BLaER1 treated with 17β-estradiol and CSF1 and Interleukin-3, amounts not matched to agents 10 nM and 100 nM (cell line): ENCODE measurements around the gene CNR2.

ENCODE experiments used
- H3K27ac ChIP-seq, 11 experiments: shearing (Covaris generic); formaldehyde crosslinking; 2 replicates each; pipeline ENCODE4 v1.8.1; 2022
- H3K27me3 ChIP-seq, 11 experiments: shearing (Covaris generic); formaldehyde crosslinking; 2 replicates each; pipeline ENCODE4 v1.8.1; 2022
- H3K36me3 ChIP-seq, 11 experiments: shearing (Covaris generic); formaldehyde crosslinking; 2 replicates each; pipeline ENCODE4 v1.8.1; 2022
- H3K4me1 ChIP-seq, 10 experiments: shearing (Covaris generic); formaldehyde crosslinking; 2 replicates each; pipeline ENCODE4 v1.8.1; 2022
- H3K4me2 ChIP-seq, 11 experiments: shearing (Covaris generic); formaldehyde crosslinking; 2 replicates each; pipeline ENCODE4 v1.8.1; 2022
- H3K4me3 ChIP-seq, 10 experiments: shearing (Covaris generic); formaldehyde crosslinking; 2 replicates each; pipeline ENCODE4 v1.8.1; 2022
- H3K9ac ChIP-seq, 11 experiments: shearing (Covaris generic); formaldehyde crosslinking; 2 replicates each; pipeline ENCODE4 v1.8.1; 2022
- H3K9me3 ChIP-seq, 11 experiments: shearing (Covaris generic); formaldehyde crosslinking; replicated peaks in 1 of 11; 2 replicates each; pipeline ENCODE4 v1.8.1; 2022
- H4K20me1 ChIP-seq, 11 experiments: shearing (Covaris generic); formaldehyde crosslinking; 2 replicates each; pipeline ENCODE4 v1.8.1; 2022
- Cebpa-rat ChIP-seq, 11 experiments: shearing (Covaris generic); IDR thresholded peaks; 2 replicates each; pipeline ENCODE4 v1.8.1; 2022

Gene CNR2

GRCh38 chr1:23825762-23826522, 87.2 kb downstream of the CNR2 start:
- Histone ChIP-seq H3K27me3 (no peaks in the 10 kb centered on the region), H3K9me3 (no peaks in the 10 kb centered on the region), H3K36me3 (no peaks in the 10 kb centered on the region), H3K9ac (peak overlapping the region; percentile 95 to 99 (median 98)), H3K4me2 (peak overlapping the region; percentile 69 to 96 (median 93)), H3K27ac (peak overlapping the region; percentile 94 to 99 (median 98)), H3K4me1 (peaks cover 17 to 25% (median 20%) of the 10 kb centered on the region in 10 experiments), H3K4me3 (peak overlapping the region; percentile 74 to 96 (median 92)), H4K20me1 (peaks cover 0 to 11% (median 0%) of the 10 kb centered on the region in 11 experiments; a peak in 2 of 22 replicates)
- no peak for TF ChIP-seq Cebpa-rat (IDR thresholded peaks at IDR 0.05)

- H4K20me1 ChIP-seq = peaks cover 0 to 18% (median 0%) of the 10 kb centered on the region in 11 experiments; a peak in 2 of 22 replicates
- peaks cover 0 to 6% (median 1%) of the 10 kb centered on the region in 11 experiments; a peak in 10 of 22 replicates for H3K36me3 ChIP-seq
- H3K9ac ChIP-seq = peak within 1 kb of the TSS; percentile 95 to 99 (median 98)
- H3K4me3 ChIP-seq = peak within 1 kb of the TSS; percentile 74 to 96 (median 92)
- no peaks in the 10 kb centered on the region for H3K27me3 ChIP-seq
- peak within 1 kb of the TSS; percentile 94 to 99 (median 98) for H3K27ac ChIP-seq
- no peaks in the 10 kb centered on the region for H3K9me3 ChIP-seq
- no peak for TF ChIP-seq Cebpa-rat (IDR thresholded peaks at IDR 0.05)
- peak within 1 kb of the TSS; percentile 80 to 96 (median 93) for H3K4me2 ChIP-seq
- H3K4me1 ChIP-seq = peaks cover 17 to 32% (median 21%) of the 10 kb centered on the region in 10 experiments
These were observed 87.9 kb downstream of the CNR2 start, which contains the start of gene HMGCL for GRCh38 chr1:23825076-23825761. TSS of gene HMGCL (minus strand) at chr1:23825429. CDS start at chr1:23825415, 14 bp downstream.

- H3K4me1 ChIP-seq = peaks cover 17 to 33% (median 21%) of the 10 kb centered on the region in 10 experiments
- no peaks in the 10 kb centered on the region for H3K9me3 ChIP-seq
- no peaks in the 10 kb centered on the region for H3K27me3 ChIP-seq
- peak overlapping the region; percentile 80 to 96 (median 93) for H3K4me2 ChIP-seq
- no peak for TF ChIP-seq Cebpa-rat (IDR thresholded peaks at IDR 0.05)
- peak overlapping the region; percentile 74 to 96 (median 92) for H3K4me3 ChIP-seq
- H3K27ac ChIP-seq = peak overlapping the region; percentile 94 to 99 (median 98)
- H4K20me1 ChIP-seq = peaks cover 0 to 23% (median 0%) of the 10 kb centered on the region in 11 experiments; a peak in 2 of 22 replicates
- H3K9ac ChIP-seq = peak overlapping the region; percentile 95 to 99 (median 98)
- peaks cover under 1 to 11% (median 6%) of the 10 kb centered on the region in 11 experiments; a peak in 14 of 22 replicates for H3K36me3 ChIP-seq
These were observed 88.5 kb downstream of the CNR2 start for GRCh38 chr1:23824711-23825075.

- H3K4me3 ChIP-seq = peak overlapping the region in 6 of 10 experiments; percentile 74 to 95 (median 90); a peak in 5 of 20 replicates
These were observed 89.4 kb downstream of the CNR2 start for GRCh38 chr1:23823767-23824166.

More at GRCh38 chr1:23823767-23824166, 89.4 kb downstream of the CNR2 start:
- Histone ChIP-seq H3K9ac (peak overlapping the region in 5 of 11 experiments; percentile 96 to 99 (median 99); a peak in 5 of 22 replicates), H4K20me1 (peaks cover 0 to 23% (median 0%) of the 10 kb centered on the region in 11 experiments; a peak in 2 of 22 replicates), H3K36me3 (peaks cover 8 to 21% (median 13%) of the 10 kb centered on the region in 11 experiments; a peak in 17 of 22 replicates), H3K27me3 (no peaks in the 10 kb centered on the region), H3K4me2 (peak overlapping the region; percentile 80 to 96 (median 93)), H3K9me3 (no peaks in the 10 kb centered on the region), H3K27ac (no peak overlapping the region; a peak in 1 of 22 replicates), H3K4me1 (peaks cover 17 to 33% (median 21%) of the 10 kb centered on the region in 10 experiments)
- TF ChIP-seq Cebpa-rat (IDR thresholded peaks at IDR 0.05) = no peak
